ENCODE measurements around the gene CARHSP1.
"Not testable (repeated sequence)": the region's sequence is repeated elsewhere in the genome, so short reads cannot be mapped to it uniquely, and the experiment has no call there.

CARHSP1 gene

GRCh38 chr16:8854298-8854948 lies 14.4 kb downstream of the CARHSP1 start:
- DNase-seq (ENCODE audit: low spot score), result no peak

GRCh38 chr16:8853611-8854010 lies 15.2 kb downstream of the CARHSP1 start:
- no peak for DNase-seq (ENCODE audit: low spot score)

- no peak for DNase-seq (ENCODE audit: low spot score)
Measured at GRCh38 chr16:8853150-8853549, 15.7 kb downstream of the CARHSP1 start.

- no peak for DNase-seq (ENCODE audit: low spot score)
Measured at GRCh38 chr16:8852534-8852933, 16.3 kb downstream of the CARHSP1 start.

GRCh38 chr16:8851761-8852403 lies 16.9 kb downstream of the CARHSP1 start:
- no peak for DNase-seq (ENCODE audit: low spot score)

- no peak for DNase-seq (ENCODE audit: low spot score)
Measured at GRCh38 chr16:8850279-8850885, 18.4 kb downstream of the CARHSP1 start.

GRCh38 chr16:8849411-8850011 lies 19.3 kb downstream of the CARHSP1 start:
- no peak for DNase-seq (ENCODE audit: low spot score)

- DNase-seq (ENCODE audit: low spot score), result no peak
Measured at GRCh38 chr16:8848939-8849391, 19.8 kb downstream of the CARHSP1 start.

GRCh38 chr16:8848231-8848938 lies 20.4 kb downstream of the CARHSP1 start:
- no peak for DNase-seq (ENCODE audit: low spot score)

- no peak for DNase-seq (ENCODE audit: low spot score)
Measured at GRCh38 chr16:8847623-8848022, 21.2 kb downstream of the CARHSP1 start.

GRCh38 chr16:8847145-8847544 lies 21.7 kb downstream of the CARHSP1 start:
- no peak for DNase-seq (ENCODE audit: low spot score)

GRCh38 chr16:8846401-8846932 lies 22.3 kb downstream of the CARHSP1 start:
- DNase-seq (ENCODE audit: low spot score), result no peak

- DNase-seq (ENCODE audit: low spot score), result no peak
Measured at GRCh38 chr16:8845699-8846298, 23.0 kb downstream of the CARHSP1 start.

- not testable (repeated sequence) for DNase-seq (ENCODE audit: low spot score)
Measured at GRCh38 chr16:8843296-8843695, 25.5 kb downstream of the CARHSP1 start.

- not testable (repeated sequence) for DNase-seq (ENCODE audit: low spot score)
Measured at GRCh38 chr16:8842016-8842415, 26.8 kb downstream of the CARHSP1 start.

GRCh38 chr16:8837594-8837993 lies 31.2 kb downstream of the CARHSP1 start:
- DNase-seq (ENCODE audit: low spot score), result not testable (repeated sequence)

GRCh38 chr16:8836797-8837196 lies 32.0 kb downstream of the CARHSP1 start:
- DNase-seq (ENCODE audit: low spot score), result not testable (repeated sequence)

GRCh38 chr16:8832717-8833105 lies 36.1 kb downstream of the CARHSP1 start:
- DNase-seq (ENCODE audit: low spot score), result no peak

- no peak for DNase-seq (ENCODE audit: low spot score)
Measured at GRCh38 chr16:8831871-8832716, 36.7 kb downstream of the CARHSP1 start.

- no peak for DNase-seq (ENCODE audit: low spot score)
Measured at GRCh38 chr16:8831450-8831849, 37.4 kb downstream of the CARHSP1 start.
